GM21723 (cell line): ENCODE measurements around the gene PTGER1.
A peak's percentile ranks its signal among the peaks of the same experiment; 100 is the strongest.
"Not testable (repeated sequence)": the region's sequence is repeated elsewhere in the genome, so short reads cannot be mapped to it uniquely, and the experiment has no call there.

ENCODE experiments used
- ATAC-seq: cut with Tn5 transposase; IDR thresholded peaks from one replicate; pipeline ENCODE4 v1.9.1; 2021; ENCODE audit warnings: mild to moderate bottlenecking, moderate library complexity; ENCODE audit not compliant: unreplicated experiment

Gene PTGER1, protein sequence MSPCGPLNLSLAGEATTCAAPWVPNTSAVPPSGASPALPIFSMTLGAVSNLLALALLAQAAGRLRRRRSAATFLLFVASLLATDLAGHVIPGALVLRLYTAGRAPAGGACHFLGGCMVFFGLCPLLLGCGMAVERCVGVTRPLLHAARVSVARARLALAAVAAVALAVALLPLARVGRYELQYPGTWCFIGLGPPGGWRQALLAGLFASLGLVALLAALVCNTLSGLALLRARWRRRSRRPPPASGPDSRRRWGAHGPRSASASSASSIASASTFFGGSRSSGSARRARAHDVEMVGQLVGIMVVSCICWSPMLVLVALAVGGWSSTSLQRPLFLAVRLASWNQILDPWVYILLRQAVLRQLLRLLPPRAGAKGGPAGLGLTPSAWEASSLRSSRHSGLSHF

DNA sequence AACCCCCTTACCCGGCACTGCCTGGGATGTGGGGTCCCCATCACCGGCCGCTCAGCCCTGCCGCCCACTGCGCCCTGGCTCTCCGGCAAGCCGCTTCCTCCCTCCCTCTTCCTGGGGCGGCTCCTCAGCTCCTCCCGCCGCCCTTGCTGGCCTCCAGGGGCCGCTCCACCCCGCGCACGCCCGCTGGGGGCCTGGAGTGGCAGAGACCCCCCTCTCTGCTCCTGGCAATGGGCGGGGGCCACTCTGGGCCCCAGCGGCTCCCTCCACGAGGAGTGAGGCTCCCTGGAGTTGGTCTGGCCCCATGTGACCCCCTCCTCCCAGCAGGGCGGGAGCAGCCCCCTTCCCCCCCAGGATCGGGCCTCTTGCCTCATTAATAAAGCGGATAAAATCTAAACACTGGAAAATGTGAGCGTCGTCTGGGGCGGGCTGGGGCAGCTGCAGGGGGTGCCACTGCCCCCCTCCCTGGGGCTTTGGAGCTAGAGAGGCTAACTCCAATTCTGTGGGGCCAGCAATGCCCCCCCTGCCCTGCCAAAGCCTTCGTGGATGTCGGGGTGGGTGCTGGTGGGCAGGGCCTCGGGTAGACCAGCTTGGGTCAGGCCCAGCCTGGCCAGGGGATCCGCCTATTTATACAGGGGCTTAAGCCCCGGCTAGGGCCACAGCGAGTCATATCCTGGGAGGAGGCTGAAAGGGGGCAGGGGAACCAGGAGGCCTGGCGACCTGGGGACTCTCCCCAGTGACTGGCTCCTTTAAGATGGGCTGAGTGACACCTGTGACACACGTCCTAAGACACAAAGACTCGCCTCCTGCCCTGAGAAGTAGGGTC, at the start of gene PTGER1:
TSS of gene PTGER1 (minus strand) at position 104 of the 823 bp plus-strand sequence. CDS start 1,034 bp downstream, outside the sequence.
- no peak for ATAC-seq

DNA sequence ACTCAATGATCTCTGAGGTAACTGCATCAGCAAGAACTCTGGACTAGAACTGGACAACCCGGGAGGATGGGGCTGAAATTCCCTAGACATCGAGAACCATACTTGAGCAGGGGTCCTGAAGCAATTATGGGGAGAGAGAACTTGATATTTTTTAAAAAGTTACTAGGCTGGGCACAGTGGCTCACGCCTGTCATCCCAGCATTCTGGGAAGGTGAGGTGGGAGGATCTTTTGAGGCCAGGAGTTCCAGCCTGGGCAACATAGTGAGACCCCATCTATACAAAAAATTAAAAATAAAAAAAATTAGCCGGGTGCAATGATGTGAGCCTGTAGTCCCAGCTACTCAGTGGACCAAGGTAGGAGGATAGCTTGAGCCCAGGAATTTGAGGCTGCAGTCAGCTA, 45.4 kb upstream of the PTGER1 start:
- no peak for ATAC-seq

DNA sequence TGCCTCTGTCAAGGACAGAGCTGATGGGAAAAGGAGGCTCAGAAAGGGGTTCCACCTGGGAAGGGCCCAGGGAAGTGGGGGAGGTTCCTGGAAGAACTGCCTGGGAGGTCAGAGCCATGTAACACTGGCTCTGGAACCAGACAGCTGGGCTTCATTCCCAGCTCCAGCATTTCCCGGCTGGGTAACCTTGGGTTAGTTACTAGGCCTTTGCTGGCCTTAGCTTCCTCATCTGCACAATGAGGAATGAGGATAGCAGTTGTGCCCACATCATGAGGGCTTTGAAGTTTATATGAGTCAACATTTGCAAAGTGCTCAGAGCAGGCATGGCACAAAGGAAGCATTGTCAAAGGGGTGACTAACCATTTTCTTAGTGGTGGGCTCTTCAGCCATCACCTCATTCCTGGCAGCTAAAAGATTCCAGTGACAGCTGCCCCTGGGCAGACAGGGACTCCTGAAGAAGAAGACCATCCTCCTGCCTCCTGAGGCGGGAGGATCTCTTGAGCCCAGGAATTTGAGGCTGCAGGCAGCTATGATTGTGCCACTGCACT, 44.8 kb upstream of the PTGER1 start:
- ATAC-seq, result no peak

DNA sequence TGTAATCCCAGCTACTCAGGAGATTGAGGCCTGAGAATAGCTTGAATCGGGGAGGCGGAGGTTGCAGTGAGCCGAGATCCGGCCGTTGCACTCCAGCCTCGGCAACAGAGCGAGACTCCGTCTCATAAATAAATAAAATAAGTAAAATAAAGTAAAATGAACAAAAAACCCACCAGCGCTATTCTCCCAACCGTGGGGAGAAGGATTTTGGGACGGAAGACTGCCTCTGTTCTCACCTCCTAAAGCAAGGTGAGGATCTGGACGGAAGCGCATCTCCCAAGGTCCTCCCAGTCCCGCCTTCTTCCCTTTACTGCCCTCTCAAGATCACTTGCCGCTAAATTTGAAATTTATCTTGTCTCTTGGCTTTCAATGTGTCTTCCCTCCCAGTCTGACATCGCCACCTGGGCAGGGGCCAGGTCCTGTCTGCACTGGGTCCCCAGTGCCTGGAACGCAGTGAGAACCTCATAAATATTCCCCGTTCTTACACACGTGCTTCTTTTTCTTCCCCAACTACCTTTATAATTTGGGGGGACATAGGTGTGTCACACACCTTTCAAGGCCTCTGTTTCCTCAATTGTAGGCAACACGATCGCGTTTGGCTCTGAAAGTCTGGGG, 44.2 kb upstream of the PTGER1 start:
- no peak for ATAC-seq

DNA sequence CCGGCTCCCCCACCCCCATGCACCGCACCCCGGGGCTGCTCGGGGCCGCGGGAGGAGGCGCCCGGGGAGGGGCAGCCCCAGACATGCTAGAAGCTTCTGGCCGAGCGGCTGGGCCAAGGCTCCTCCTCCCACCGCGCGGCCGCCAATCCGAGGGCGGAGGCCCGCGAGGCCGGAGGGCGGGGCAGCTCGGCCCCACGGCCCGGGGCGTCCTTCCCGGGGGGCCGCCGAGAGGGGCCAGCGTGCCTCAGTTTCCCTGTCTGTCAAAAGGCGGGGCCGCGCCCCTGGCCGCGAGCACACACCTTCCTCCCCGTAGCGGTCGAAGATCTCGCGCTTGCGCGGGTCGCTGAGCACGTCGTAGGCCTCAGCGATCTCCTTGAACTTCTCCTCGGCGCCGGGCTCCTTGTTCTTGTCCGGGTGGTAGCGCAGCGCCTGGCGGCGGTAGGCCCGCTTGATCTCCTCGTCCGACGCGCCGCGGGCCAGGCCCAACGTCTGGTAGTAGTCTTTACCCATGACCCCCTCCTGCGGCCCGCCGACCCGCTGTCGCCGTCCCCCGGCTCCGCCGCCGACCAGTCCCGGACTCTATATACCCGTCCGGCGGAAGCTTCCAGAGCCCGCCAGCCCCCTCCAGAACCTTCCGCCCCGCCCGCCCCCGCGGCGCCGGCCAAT, 42.8 kb upstream of the PTGER1 start, which contains the start of gene DNAJB1:
TSS of gene DNAJB1 (minus strand) at position 558 of the 666 bp plus-strand sequence. CDS start at position 510, 48 bp downstream.
- ATAC-seq, result peak; percentile 57

DNA sequence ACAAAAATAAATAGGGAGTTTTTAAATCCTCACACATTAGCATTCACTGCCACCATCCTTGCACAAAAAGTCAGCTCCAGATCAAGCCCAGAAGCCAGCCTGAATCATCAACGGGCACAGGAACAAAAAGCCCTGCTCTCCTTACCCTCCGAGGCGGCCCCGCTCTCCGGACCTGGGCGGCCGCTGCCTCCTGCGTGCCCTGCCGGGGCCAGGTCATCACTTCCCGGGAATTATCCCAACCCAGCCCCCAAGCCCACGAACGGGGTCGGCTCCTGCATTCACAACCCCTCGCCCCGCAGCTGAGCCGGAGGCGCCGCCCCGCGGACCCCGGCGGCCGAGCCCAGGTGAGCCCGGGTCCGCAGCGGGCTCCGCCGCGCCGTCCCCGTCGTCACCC, 42.3 kb upstream of the PTGER1 start:
- ATAC-seq, result no peak

DNA sequence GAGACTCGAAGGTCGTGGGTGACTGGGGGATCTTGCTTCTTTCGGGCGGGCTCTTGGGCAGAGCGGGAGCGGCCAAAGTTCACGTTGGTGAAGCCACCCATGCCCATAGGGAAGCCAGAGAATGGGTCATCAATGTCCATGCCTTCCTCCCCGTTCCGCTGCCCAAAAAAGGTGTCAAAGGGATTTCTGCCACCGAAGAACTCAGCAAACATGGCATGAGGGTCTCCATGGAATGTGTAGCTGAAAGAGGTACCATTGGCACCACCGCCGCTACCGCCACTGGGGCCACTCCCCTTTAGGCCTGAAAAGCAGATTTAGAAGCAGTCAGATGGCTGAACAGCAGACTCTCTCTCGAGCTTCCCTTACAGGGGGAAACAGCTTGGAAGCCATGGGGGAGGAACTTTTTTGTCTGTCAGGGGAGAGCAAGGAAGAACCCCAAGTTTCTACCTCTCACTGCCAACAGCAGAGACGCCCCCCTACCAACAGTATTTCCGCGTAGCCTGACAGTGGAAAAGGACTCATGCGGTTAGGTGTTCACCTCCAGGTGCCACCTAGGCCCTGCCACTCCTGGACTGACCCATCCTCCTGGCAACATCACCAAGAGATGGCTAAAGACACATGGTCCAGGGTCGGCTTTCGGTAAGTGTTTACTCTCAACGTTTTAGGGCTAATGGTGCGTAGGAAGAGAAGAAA, 41.7 kb upstream of the PTGER1 start:
- ATAC-seq, result no peak

DNA sequence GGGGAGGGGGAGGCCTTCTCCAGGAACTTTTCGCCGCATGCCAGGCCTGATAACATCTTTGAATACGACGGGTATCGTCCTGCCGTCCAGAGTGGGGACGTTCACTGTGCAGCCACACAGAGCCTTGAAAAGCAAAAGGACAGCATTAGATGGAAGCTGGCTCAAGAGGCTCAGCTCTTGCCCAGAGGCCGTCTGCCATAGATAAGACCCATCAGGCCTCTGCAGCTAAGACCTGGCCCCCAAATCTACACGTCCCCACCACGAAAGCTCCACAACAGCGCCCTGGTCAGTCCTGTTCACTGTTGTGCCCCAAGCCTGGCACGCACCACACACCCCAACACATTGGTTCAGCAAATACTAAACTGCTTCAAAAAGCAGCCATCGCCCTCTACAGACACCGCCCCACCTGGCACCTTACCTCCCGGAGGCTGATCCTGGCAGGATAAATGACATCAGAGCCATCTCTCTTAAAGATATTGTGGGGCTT, 40.9 kb upstream of the PTGER1 start:
- no peak for ATAC-seq

DNA sequence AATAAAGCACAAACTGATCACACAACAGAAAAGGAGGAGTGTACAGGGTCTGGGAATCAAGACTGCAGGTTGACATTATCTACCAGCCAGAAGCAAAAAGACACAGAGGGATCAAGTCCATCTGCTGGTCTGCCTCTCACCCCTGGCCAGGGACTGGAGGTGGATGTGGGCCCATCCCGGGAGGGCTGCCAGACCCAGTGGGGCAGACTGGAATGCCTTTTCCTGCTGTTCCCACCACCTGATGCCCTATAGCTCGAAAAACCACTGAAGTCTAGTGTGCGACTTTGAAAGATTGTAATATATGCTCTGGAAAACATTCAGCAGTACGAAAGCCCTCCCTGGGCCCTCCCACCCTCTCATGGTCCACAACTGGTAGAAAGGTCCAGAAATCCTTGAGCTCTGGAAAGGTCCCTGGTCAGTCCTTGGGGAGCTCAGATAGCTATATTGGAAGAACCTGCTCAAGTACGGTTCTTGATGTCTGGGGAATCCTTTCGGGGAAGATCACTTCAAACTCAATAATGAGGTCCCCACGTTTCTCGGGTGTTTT, 40.4 kb upstream of the PTGER1 start:
- ATAC-seq, result no peak

DNA sequence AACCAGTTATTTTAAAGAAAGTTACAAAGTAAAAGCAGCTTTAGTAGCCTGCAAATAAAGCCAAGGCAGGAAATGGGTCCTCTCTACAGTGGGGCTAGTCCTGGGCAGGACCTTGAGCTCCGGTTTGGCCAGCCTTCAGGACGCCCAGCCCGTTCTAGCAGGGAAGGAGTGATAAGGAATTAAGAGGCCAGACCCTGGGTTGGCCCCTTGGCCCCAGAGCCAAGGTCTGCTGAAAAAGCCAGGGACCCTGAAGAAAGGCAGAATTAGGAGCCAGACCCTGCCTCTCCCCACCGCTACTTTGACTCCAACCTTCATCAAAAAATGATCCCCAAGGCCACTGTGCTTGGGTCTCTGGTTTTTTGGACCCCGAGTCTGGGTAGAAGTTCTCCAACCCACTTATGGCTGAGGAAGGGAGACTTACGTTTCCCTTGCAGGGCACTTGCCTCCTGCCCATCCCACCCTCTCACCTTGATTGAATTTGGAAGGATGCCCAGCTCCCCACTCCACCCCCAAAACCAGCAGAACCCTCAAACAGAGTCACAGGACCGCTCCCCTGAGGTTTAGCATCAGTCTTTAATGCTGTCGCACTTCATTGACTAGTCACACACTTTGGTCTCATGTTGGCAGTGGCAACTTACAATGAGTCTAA, 39.2 kb upstream of the PTGER1 start:
- ATAC-seq, result no peak

DNA sequence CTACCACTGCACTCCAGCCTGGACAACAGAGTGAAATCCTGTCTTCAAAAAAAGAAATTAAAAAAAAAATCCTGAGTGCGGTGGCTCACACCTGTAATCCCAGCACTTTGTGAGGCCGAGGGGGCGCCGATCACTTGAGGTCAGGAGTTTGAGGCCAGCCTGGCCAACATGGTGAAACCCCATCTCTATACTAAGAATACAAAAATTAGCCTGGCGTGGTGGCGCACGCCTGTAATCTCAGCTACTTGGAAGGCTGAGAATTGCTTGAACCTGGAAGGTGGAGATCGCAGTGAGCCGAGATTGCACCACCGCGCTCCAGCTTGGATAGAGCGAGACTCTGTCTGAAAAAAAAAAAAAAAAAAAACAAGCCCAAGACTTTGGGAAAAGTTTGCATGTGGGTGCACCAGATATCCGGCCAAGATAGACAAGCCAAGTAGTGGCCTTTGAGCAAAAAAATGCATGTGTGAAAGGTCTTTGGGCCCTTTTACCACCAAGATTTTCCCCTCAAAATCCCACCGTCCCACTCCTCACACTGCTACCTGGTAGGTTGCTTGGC, 37.3 kb upstream of the PTGER1 start:
- ATAC-seq, result no peak

DNA sequence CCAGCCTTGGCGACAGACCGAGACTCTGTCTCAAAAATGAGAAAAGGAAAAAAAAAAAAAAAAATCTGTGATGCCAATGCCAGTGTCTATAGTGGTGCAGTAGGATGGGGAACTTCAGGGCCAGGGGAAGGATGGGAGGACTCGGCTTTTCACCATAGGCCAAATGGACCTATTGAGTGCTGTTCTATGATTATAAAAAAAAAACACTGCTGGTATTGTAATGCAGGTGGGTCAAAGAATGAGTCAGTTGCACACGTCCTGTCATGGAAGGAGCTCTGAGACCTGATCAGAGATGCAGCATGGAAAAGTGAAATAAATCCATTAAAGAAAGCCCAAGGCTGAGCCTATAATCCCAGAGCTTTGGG, 36.1 kb upstream of the PTGER1 start:
- no peak for ATAC-seq

DNA sequence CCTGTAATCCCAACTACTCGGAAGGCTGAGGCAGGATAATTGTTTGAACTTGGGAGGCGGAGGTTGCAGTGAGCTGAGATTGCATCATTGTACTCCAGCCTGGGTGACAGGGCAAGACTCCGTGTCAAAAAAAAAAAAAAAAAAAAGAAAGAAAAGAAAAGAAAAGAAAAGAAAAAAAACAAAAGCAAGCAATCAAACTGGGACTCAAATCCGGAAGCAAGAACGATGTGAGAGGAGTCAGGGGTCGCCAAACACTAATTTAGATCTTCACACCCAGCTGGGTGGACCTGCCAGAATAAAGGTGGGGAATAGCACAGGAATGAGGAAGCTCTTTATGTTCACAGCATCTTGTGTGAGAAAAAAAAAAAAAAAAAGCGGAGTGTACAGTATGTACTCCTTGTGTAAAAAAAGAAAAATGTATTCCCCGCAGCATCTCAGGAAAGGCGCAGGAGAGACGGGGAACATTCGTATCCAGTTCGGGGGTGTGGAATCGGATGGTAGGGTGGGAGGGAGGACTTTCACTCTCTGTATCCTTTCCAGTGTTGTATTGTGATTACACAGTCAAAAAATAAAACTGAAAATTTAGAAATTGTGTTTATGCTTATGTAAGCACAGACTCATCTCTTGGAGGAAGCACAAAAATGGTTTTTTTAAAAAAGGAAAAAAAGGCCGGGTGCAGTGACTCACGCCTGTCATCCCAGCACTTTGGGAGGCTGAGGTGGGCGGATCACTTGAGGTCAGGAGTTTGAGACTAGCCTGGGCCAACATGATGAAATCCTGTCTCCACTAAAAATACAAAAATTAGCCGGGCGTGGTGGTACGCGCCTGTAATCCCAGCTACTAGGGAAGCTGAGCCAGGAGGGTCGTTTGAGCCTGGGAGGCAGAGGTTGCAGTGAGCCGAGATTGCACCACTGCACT, 35.4 kb upstream of the PTGER1 start:
- no peak for ATAC-seq

DNA sequence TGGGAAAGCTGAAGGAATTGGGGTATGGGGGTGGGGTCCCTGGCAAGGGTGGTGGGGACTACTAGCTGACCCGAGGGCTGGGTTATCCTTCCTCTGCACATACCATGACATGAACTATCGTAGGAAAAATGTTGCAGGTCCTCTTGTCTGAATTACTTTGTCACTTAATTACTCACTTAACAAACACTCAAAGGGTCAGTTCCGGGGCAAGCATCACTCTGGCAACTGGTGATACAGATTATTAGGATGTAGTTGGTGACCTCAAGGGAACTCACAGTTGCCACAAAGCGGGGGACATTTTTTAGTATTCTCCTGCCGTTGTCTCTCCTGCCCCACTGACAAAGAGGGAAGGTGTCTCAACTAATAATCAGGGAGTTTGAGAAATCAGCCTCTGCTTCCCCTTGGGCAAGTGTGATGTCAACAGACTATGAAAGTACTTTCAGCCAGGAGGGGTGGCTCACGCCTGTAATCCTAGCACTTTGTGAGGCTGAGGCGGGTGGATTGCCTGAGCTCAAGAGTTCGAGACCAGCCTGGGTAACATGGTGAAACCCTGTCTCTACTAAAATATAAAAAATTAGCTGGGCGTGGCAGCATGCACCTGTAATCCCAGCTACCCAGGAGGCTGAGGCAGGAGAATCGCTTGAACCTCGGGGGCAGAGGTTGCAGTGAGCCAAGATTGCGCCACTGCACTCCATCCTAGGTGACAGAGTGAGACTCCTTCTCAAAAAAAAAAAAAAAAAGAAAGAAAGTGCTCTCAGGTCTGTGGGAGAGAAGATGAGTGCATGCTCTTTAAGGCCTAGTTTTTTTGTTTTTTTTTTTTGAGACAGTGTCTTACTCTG, 32.8 kb upstream of the PTGER1 start:
- ATAC-seq, result no peak

DNA sequence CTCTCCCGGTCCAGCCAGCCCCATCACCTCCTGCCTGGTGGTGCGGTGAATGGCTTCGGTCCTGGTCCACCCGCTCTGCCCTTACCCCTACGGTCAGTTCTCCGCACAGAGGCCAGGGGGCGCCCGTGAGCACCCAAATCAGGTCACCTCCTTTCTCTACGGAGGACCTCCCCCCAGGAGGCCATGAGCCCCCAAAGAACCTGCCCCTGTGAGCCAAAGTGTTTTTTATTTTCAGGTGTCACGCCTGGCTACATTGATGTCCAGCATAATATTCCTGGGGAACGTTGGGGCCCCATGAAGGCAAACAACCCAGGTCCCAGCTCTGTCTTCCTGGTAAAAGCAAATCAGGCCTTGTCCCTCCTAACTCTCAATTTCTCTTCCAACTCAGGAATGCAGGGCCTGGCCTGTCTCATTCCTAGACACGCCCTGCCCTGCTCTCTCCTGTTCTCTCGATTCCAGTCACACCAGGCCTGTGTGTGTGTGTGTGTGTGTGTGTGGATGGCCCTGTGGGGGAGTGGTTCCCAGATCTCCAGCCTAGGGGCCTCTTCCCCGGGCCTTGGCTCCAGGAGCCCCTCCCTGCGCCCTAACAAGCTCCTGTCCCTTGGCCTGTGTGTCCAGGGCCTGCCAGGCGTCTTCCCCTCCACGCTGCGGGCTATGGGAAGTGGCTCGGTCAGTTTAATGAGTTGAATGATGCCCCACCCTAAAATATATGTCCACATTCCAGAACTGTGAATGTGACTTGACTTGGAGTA, 30.5 kb upstream of the PTGER1 start:
- no peak for ATAC-seq

DNA sequence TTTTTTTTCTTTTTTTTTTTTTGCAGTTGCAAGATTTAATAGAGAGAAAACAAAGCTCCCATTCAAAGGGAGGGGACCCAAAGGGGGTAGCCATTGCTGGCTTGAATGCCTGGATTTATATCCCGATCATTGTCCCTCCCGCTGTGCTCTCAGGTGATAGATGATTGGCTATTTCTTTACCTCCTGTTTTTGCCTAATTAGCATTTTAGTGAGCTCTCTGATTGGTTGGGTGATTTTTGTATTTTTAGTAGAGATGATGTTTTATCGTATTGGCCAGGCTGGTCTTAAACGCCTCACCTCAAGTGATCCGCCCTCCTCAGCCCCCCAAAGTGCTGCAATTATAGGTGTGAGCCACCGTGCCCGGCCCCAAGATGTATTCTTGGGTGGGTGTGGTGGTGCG, 29.4 kb upstream of the PTGER1 start:
- ATAC-seq, result not testable (repeated sequence)
